Measurements from ENCODE around the gene SLC7A7. TPM values are rescaled to one million over a fixed set of nuclear protein-coding genes. Genes with fewer than 3 reads are reported as not detected.
A peak's percentile ranks its signal among the peaks of the same experiment; 100 is the strongest.
"Not testable (repeated sequence)": the region's sequence is repeated elsewhere in the genome, so short reads cannot be mapped to it uniquely, and the experiment has no call there.

Gene SLC7A7
- 100 to 1,000 TPM in 1 of 4 donors, 10 to 100 TPM in 2, 1 to 10 TPM in 1; 9.6 to 138 (median 77.1) TPM for polyA plus RNA-seq (ENCODE audit: insufficient read length in 4 of 4)

GRCh38 chr14:22814941-22815713 is at the start of gene SLC7A7:
Gene SLC7A7, minus strand, starts transcription at chr14:22815435. Its CDS starts 2,037 bp downstream, at chr14:22813398.
- no peak for DNase-seq (ENCODE audit: low read depth in 4 of 4, low spot score in 3 of 4)

GRCh38 chr14:22864979-22865378 is 49.7 kb upstream of the SLC7A7 start:
- no peak for DNase-seq (ENCODE audit: low read depth in 4 of 4, low spot score in 3 of 4)

- no peak for DNase-seq (ENCODE audit: low read depth in 4 of 4, low spot score in 3 of 4)
Observed at GRCh38 chr14:22861651-22862050, 46.4 kb upstream of the SLC7A7 start.

- not testable (repeated sequence) for DNase-seq (ENCODE audit: low read depth in 4 of 4, low spot score in 3 of 4)
Observed at GRCh38 chr14:22860377-22860776, 45.1 kb upstream of the SLC7A7 start.

- no peak for DNase-seq (ENCODE audit: low read depth in 4 of 4, low spot score in 3 of 4)
Observed at GRCh38 chr14:22856428-22856827, 41.2 kb upstream of the SLC7A7 start.

GRCh38 chr14:22854963-22855724 is 39.9 kb upstream of the SLC7A7 start:
- no peak for DNase-seq (ENCODE audit: low read depth in 4 of 4, low spot score in 3 of 4)

GRCh38 chr14:22854296-22854695 is 39.1 kb upstream of the SLC7A7 start:
- not testable (repeated sequence) for DNase-seq (ENCODE audit: low read depth in 4 of 4, low spot score in 3 of 4)

- peak in 2 of 4 donors; percentile 72 to 75 for DNase-seq (ENCODE audit: low read depth in 4 of 4, low spot score in 3 of 4)
Observed at GRCh38 chr14:22852940-22853767, 37.9 kb upstream of the SLC7A7 start.

- DNase-seq (ENCODE audit: low read depth in 4 of 4, low spot score in 3 of 4), result no peak
Observed at GRCh38 chr14:22852599-22852939, 37.3 kb upstream of the SLC7A7 start.

- DNase-seq (ENCODE audit: low read depth in 4 of 4, low spot score in 3 of 4), result not testable (repeated sequence)
Observed at GRCh38 chr14:22852178-22852577, 36.9 kb upstream of the SLC7A7 start.

- DNase-seq (ENCODE audit: low read depth in 4 of 4, low spot score in 3 of 4), result no peak
Observed at GRCh38 chr14:22850944-22851764, 35.9 kb upstream of the SLC7A7 start.

GRCh38 chr14:22849212-22849819 is 34.1 kb upstream of the SLC7A7 start:
- DNase-seq (ENCODE audit: low read depth in 4 of 4, low spot score in 3 of 4), result no peak

GRCh38 chr14:22848351-22849164 is 33.3 kb upstream of the SLC7A7 start:
- peak in 2 of 4 donors; percentile 52 to 68 for DNase-seq (ENCODE audit: low read depth in 4 of 4, low spot score in 3 of 4)

GRCh38 chr14:22847661-22848341 is 32.6 kb upstream of the SLC7A7 start:
- DNase-seq (ENCODE audit: low read depth in 4 of 4, low spot score in 3 of 4), result no peak

- DNase-seq (ENCODE audit: low read depth in 4 of 4, low spot score in 3 of 4), result no peak
Observed at GRCh38 chr14:22846811-22847307, 31.6 kb upstream of the SLC7A7 start.

- no peak for DNase-seq (ENCODE audit: low read depth in 4 of 4, low spot score in 3 of 4)
Observed at GRCh38 chr14:22845821-22846625, 30.8 kb upstream of the SLC7A7 start.

- no peak for DNase-seq (ENCODE audit: low read depth in 4 of 4, low spot score in 3 of 4)
Observed at GRCh38 chr14:22845103-22845394, 29.8 kb upstream of the SLC7A7 start.
